Peyer's patch (tissue), 4 donors: ENCODE measurements around the gene DNASE1L3.

Source experiments
- POLR2A ChIP-seq, 2 donors: fragments of 450-650 bp; IDR thresholded peaks; one replicate each; pipeline ENCODE4 v1.5.1; 2017; ENCODE audit warnings: antibody characterized with exemption in 2 of 2, mild to moderate bottlenecking in 2 of 2, moderate library complexity in 2 of 2
- TF ChIP-seq, protein P1 (sequence below), 6 experiments: fragments of 450-650 bp in 4 of 6; fragments of 200-600 bp in 2 of 6; sonication (generic) in 1 of 6; IDR thresholded peaks; one replicate each; pipeline ENCODE4 v1.5.1; 2017 to 2019; ENCODE audit warnings: antibody characterized with exemption in 6 of 6, mild to moderate bottlenecking in 3 of 6, moderate library complexity in 1 of 6

DNA sequence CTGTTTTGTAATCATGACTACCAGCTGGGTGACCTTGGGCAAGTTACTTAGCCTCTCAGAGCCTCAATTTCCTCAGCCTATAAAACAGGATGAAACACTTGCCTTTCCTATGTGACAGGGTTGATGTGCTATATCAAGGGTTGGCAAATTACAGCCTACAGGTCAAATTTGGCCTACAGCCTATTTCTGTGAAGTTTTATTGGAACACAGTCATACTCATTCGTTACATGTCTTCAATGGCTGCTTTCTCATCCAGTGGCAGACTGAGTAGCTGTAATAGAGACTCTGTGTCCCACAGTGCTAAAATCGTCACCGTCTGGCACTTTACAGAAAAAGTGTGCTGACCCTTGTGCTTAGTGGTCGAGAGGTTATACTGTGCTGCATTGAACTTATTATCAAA, 43.4 kb upstream of the DNASE1L3 start:
- TF ChIP-seq, protein P1, sequence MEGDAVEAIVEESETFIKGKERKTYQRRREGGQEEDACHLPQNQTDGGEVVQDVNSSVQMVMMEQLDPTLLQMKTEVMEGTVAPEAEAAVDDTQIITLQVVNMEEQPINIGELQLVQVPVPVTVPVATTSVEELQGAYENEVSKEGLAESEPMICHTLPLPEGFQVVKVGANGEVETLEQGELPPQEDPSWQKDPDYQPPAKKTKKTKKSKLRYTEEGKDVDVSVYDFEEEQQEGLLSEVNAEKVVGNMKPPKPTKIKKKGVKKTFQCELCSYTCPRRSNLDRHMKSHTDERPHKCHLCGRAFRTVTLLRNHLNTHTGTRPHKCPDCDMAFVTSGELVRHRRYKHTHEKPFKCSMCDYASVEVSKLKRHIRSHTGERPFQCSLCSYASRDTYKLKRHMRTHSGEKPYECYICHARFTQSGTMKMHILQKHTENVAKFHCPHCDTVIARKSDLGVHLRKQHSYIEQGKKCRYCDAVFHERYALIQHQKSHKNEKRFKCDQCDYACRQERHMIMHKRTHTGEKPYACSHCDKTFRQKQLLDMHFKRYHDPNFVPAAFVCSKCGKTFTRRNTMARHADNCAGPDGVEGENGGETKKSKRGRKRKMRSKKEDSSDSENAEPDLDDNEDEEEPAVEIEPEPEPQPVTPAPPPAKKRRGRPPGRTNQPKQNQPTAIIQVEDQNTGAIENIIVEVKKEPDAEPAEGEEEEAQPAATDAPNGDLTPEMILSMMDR (IDR thresholded peaks at IDR 0.05): no peak
- TF ChIP-seq POLR2A (IDR thresholded peaks at IDR 0.05): no peak
